Pancreas (tissue), 10 donors: ENCODE results near the gene PROP1. TPM values are rescaled to one million over a fixed set of nuclear protein-coding genes. Genes with fewer than 3 reads are reported as not detected.

Source experiments
- ATAC-seq, 4 donors: fragments of 200-7000 bp; cut with Tn5 transposase; one replicate each; pipeline versions ENCODE4 v1.8.0 to v1.9.1; 2020; ENCODE audit warnings: mild to moderate bottlenecking in 4 of 4, moderate library complexity in 4 of 4
- DNase-seq, 6 donors: peaks; one replicate each; pipeline ENCODE4 v3.0.0-alpha.2; 2020
- FAIRE-seq: peaks from 2 replicates; lab custom pipeline; 2012; peaks lifted over from hg19 to GRCh38; lab: Jason Lieb, UNC
- H3K27ac ChIP-seq, 4 donors: fragments of 200-600 bp; sonication (generic); 1 replicate in 3 of 4; 2 replicates in 1 of 4; pipeline versions ENCODE4 v1.5.0 to v1.8.0; 2020
- H3K27me3 ChIP-seq, 4 donors: fragments of 200-600 bp; one replicate each; pipeline ENCODE4 v1.8.0; 2021
- H3K36me3 ChIP-seq, 3 donors: fragments of 200-600 bp; sonication (generic) in 1 of 3; one replicate each; pipeline versions ENCODE4 v1.5.0 to v1.8.0; 2020 to 2021
- H3K4me1 ChIP-seq, 3 donors: fragments of 200-600 bp; one replicate each; pipeline ENCODE4 v1.8.0; 2021
- H3K4me3 ChIP-seq, 4 donors: fragments of 200-600 bp; sonication (generic) in 2 of 4; one replicate each; pipeline versions ENCODE4 v1.5.0 to v1.8.0; 2020 to 2021
- H3K9me3 ChIP-seq, 4 donors: fragments of 200-600 bp; one replicate each; pipeline ENCODE4 v1.8.0; 2021
- CTCF ChIP-seq, 4 donors: fragments of 200-600 bp; sonication (generic) in 3 of 4; IDR thresholded peaks; one replicate each; pipeline versions ENCODE4 v1.5.0 to v1.8.0; 2021; ENCODE audit warnings: antibody characterized with exemption in 4 of 4
- WGBS, 2 donors: extraction: QIAGEN DNeasy Blood & Tissue Kit; methylation state at CpG; one replicate each; pipeline ENCODE4 v1.1.7; 2013; 5-methylcytosine and 5-hydroxymethylcytosine counted together
- intact Hi-C, 3 donors: fragments of 100-400 bp; cut with DNase I; formaldehyde crosslinking; loops; one replicate each; pipeline versions ENCODE4 v1.11.1 to v1.14.2; 2022
- polyA plus RNA-seq, 2 donors: library from polyadenylated mRNA; stranded (reverse); fragments of 200-250 nt; gene quantifications; one replicate each; pipeline ENCODE4 v1.2.3, GENCODE V29; 2013
- total RNA-seq, 6 donors: library from RNA; stranded (reverse); fragmentation: NEBNext Ultra II Directional in 4 of 6; extraction: Animal tissue kit (Norgen Biotek cat#: 25700) in 4 of 6; gene quantifications; one replicate each; pipeline versions ENCODE4 v1.2.1 to v1.2.4, GENCODE V29; 2021 to 2023
- donor health status: healthy with polysubstance abuse.
- donor health status: DM: no; HTN: no; CAD: no; lungs with moderate emphysema.
- donor health status: DM: no; HTN: no; CAD: no.
- donor health status: control.
- donor health status: control.
- donor health status: Bipolar disorder and iron deficiency.
- donor health status: DM: yes; HTN: yes; CAD: no.
- donor health status: DM: no; HTN: no; CAD: no.
- donor health status: DM: no; HTN: no; CAD: no.
- donor health status: DM: yes; HTN: yes; CAD: no.

Gene PROP1
- total and polyA plus RNA-seq, 8 donors = not detected

GRCh38 chr5:177984584-177985206 lies 11.3 kb downstream of the PROP1 start:
- Histone ChIP-seq H3K4me3 (no peak overlapping the region), H3K36me3 (no peaks in the 10 kb centered on the region), H3K27me3 (no peaks in the 10 kb centered on the region), H3K9me3 (no peaks in the 10 kb centered on the region), H3K4me1 (no peaks in the 10 kb centered on the region), H3K27ac (no peak overlapping the region)
- intact Hi-C loops = loop anchor here in 1 of 3 donors (5.0 kb wide), 1 partner anchor 78 kb away; no protein-coding TSS in a partner anchor
- 9 to 15% methylated on average over 43 to 47 of the region's 47 CpGs for WGBS, 2 donors
- FAIRE-seq = no peak
- peak in 2 of 4 donors; percentile 21 to 27 for ATAC-seq
- no peak for TF ChIP-seq CTCF (IDR thresholded peaks at IDR 0.05)
- DNase-seq = no peak

- FAIRE-seq (no peak), DNase-seq (no peak), ATAC-seq (no peak)
- Histone ChIP-seq H3K4me3 (no peak overlapping the region), H3K27me3 (no peaks in the 10 kb centered on the region), H3K4me1 (no peaks in the 10 kb centered on the region), H3K27ac (no peak overlapping the region), H3K9me3 (no peaks in the 10 kb centered on the region), H3K36me3 (no peaks in the 10 kb centered on the region)
- no peak for TF ChIP-seq CTCF (IDR thresholded peaks at IDR 0.05)
- WGBS, 2 donors = 34 to 41% methylated on average over 46 of the region's 46 CpGs
- intact Hi-C loops = loop anchor here in 1 of 3 donors (5.0 kb wide), 1 partner anchor 78 kb away; no protein-coding TSS in a partner anchor
Observed at GRCh38 chr5:177983763-177984583, 12.1 kb downstream of the PROP1 start.

- no peak for TF ChIP-seq CTCF (IDR thresholded peaks at IDR 0.05)
- WGBS, 2 donors = 88 to 96% methylated on average over 5 of the region's 5 CpGs
- Histone ChIP-seq H3K4me3 (no peak overlapping the region), H3K27me3 (no peaks in the 10 kb centered on the region), H3K9me3 (no peaks in the 10 kb centered on the region), H3K4me1 (no peaks in the 10 kb centered on the region), H3K36me3 (no peaks in the 10 kb centered on the region), H3K27ac (no peak overlapping the region)
- intact Hi-C loops = loop anchor here in 1 of 3 donors (5.0 kb wide), 1 partner anchor 79 kb away; no protein-coding TSS in a partner anchor
- DNase-seq (no peak), FAIRE-seq (no peak), ATAC-seq (no peak)
Observed at GRCh38 chr5:177982956-177983355, 13.1 kb downstream of the PROP1 start.

GRCh38 chr5:177982072-177982727 lies 13.8 kb downstream of the PROP1 start:
- 21 to 25% methylated on average over 17 of the region's 17 CpGs for WGBS, 2 donors
- no peaks in the 10 kb centered on the region for H3K9me3 ChIP-seq
- intact Hi-C loops = loop anchor here in 1 of 3 donors (5.0 kb wide), 1 partner anchor 80 kb away; no protein-coding TSS in a partner anchor
- no peak overlapping the region for H3K27ac ChIP-seq
- ATAC-seq (peak; percentile 66 to 83 (median 74)), DNase-seq (peak in 5 of 6 donors; percentile 29 to 77 (median 56)), FAIRE-seq (no peak)
- peak in 2 of 4 donors; percentile 24 to 38 for TF ChIP-seq CTCF (IDR thresholded peaks at IDR 0.05)
- H3K27me3 ChIP-seq = no peaks in the 10 kb centered on the region
- H3K4me1 ChIP-seq = no peaks in the 10 kb centered on the region
- H3K36me3 ChIP-seq = no peaks in the 10 kb centered on the region
- no peak overlapping the region for H3K4me3 ChIP-seq
